ENCODE results near the gene MPI. TPM values are rescaled to one million over a fixed set of nuclear protein-coding genes. Genes with fewer than 3 reads are reported as not detected.

The MPI gene
- total RNA-seq (2021): 55.0 and 57.5 TPM in 2 replicates
- long read RNA-seq, full-length matches to known transcripts: 186 of 237 reads
- long read RNA-seq, partial matches to known transcripts: 19 of 237 reads
- long read RNA-seq, other reads (novel, unspliced or antisense): 32 of 237 reads

- Mint-ChIP-seq H3K36me3 (ENCODE audit: insufficient read depth in 1 of 3, low read depth in 3 of 3) (peaks cover 15 to 34% (median 25%) of the 10 kb centered on the region in 3 experiments; a peak in 6 of 7 replicates), H3K9me3 (no peaks in the 10 kb centered on the region; a peak in 1 of 5 replicates), H3K4me1 (peaks cover 19 to 25% of the 10 kb centered on the region in 2 experiments), H3K27ac (peak within 1 kb of the TSS; percentile 80 to 96 (median 94); a peak in 6 of 7 replicates), H3K27me3 (ENCODE audit: low read depth) (peaks cover under 1% of the 10 kb centered on the region; the same call in 1 of the 2 replicates), H3K4me3 (peak within 1 kb of the TSS; percentile 86 to 90)
- Histone ChIP-seq H4K20me1 (ENCODE audit: control insufficient read depth, insufficient read depth, insufficient read length) (no peaks in the 10 kb centered on the region), H3K14ac (ENCODE audit: insufficient read depth, low read length) (peak within 1 kb of the TSS; percentile 80), H3K4me1 (ENCODE audit: insufficient read depth, low read length) (no peaks in the 10 kb centered on the region), H2BK120ac (ENCODE audit: low read depth, low read length, poor library complexity, severe bottlenecking) (no peak within 1 kb of the TSS), H3K79me2 (ENCODE audit: insufficient read depth, low read length) (no peaks in the 10 kb centered on the region), H3K18ac (ENCODE audit: insufficient read length, low read depth, low read length) (peak within 1 kb of the TSS; percentile 68), H3K56ac (ENCODE audit: insufficient read length, low read depth, low read length) (peak within 1 kb of the TSS; percentile 12), H3K27ac (ENCODE audit: insufficient read length, low read depth, low read length) (no peak within 1 kb of the TSS), H2BK15ac (ENCODE audit: low read depth, low read length) (no peak within 1 kb of the TSS), H2BK12ac (ENCODE audit: insufficient read length, low read depth, low read length) (no peak within 1 kb of the TSS), H2AFZ (ENCODE audit: low read length) (peak within 1 kb of the TSS; percentile 83), H3K79me1 (ENCODE audit: insufficient read depth, low read depth, low read length, poor library complexity, severe bottlenecking) (no peaks in the 10 kb centered on the region), H4K8ac (replicated peaks; ENCODE audit: insufficient read length, low read depth, low read length) (no peak within 1 kb of the TSS), H3K23ac (ENCODE audit: insufficient read length, low read depth, low read length) (no peak within 1 kb of the TSS), H3K9me3 (ENCODE audit: control insufficient read depth, low read depth, low read length) (no peaks in the 10 kb centered on the region), H4K91ac (ENCODE audit: insufficient read length, low read depth, low read length) (no peak within 1 kb of the TSS), H3K4me2 (ENCODE audit: insufficient read depth, insufficient read length, low read length) (peak within 1 kb of the TSS; percentile 69), H3K4ac (ENCODE audit: low read depth, low read length) (no peak within 1 kb of the TSS), H2AK5ac (ENCODE audit: insufficient read length, low read length) (no peak within 1 kb of the TSS), H3K27me3 (ENCODE audit: insufficient read depth, low read length) (no peaks in the 10 kb centered on the region), H3K9ac (ENCODE audit: extremely low read depth, insufficient read length, low read length) (peak within 1 kb of the TSS; percentile 56), H3T11ph (ENCODE audit: low read length) (no peak within 1 kb of the TSS), H2BK5ac (ENCODE audit: insufficient read length, low read length) (no peak within 1 kb of the TSS), H4K5ac (ENCODE audit: insufficient read length, low read depth, low read length) (no peak within 1 kb of the TSS), H3K23me2 (ENCODE audit: insufficient read length, low read depth, low read length, poor library complexity, severe bottlenecking) (peaks cover 11% of the 10 kb centered on the region), H2BK20ac (ENCODE audit: low read depth, low read length, poor library complexity, severe bottlenecking) (no peak within 1 kb of the TSS)
- TF ChIP-seq, protein P1, sequence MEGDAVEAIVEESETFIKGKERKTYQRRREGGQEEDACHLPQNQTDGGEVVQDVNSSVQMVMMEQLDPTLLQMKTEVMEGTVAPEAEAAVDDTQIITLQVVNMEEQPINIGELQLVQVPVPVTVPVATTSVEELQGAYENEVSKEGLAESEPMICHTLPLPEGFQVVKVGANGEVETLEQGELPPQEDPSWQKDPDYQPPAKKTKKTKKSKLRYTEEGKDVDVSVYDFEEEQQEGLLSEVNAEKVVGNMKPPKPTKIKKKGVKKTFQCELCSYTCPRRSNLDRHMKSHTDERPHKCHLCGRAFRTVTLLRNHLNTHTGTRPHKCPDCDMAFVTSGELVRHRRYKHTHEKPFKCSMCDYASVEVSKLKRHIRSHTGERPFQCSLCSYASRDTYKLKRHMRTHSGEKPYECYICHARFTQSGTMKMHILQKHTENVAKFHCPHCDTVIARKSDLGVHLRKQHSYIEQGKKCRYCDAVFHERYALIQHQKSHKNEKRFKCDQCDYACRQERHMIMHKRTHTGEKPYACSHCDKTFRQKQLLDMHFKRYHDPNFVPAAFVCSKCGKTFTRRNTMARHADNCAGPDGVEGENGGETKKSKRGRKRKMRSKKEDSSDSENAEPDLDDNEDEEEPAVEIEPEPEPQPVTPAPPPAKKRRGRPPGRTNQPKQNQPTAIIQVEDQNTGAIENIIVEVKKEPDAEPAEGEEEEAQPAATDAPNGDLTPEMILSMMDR (conservative IDR thresholded peaks at IDR 0.05): no peak
- WGBS (ENCODE audit: extremely low coverage, insufficient read length, low lambda C conversion rate): no CpG with 5 or more reads among the region's 47 CpGs
- peak; percentile 89 for DNase-seq
Observed at GRCh38 chr15:74889883-74890664, at the start of gene MPI. TSS of gene MPI (plus strand) at chr15:74890042. CDS start at chr15:74890074, 32 bp downstream.
